ENCODE data around the gene NAMPT.
"Not testable (repeated sequence)": the region's sequence is repeated elsewhere in the genome, so short reads cannot be mapped to it uniquely, and the experiment has no call there.

Gene NAMPT

GRCh38 chr7:106305732-106306131 lies 20.9 kb upstream of the NAMPT start:
- in situ Hi-C loops (cut with HindIII; ENCODE audit: low sequenced_read_pairs) = no loop called here

DNA sequence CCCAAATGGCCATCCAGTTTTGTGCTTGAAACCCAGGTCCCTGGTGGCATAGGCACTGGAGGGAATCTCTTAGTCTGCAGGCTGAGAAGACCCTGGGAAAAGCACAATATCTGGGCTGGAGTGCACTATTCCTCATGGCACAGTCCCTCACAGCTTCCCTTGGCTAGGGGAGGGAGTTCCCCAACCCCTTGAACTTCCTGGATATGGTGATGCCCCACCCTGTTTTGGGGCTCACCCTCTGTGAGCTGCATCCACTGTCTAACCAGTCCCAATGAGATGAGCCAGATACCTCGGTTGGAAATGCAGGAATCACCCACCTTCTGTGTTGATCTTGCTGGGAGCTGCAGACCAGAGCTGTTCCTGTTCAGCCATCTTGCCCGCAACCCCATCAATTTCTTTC lies 19.8 kb upstream of the NAMPT start:
- in situ Hi-C loops (cut with HindIII; ENCODE audit: low sequenced_read_pairs) = no loop called here

DNA sequence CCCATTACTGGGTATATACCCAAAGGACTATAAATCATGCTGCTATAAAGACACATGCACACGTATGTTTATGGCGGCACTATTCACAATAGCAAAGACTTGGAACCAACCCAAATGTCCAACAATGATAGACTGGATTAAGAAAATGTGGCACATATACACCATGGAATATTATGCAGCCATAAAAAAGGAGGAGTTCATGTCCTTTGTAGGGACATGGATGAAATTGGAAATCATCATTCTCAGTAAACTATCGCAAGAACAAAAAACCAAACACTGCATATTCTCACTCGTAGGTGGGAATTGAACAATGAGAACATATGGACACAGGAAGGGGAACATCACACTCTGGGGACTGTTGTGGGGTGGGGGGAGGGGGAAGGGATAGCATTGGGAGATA lies 13.8 kb upstream of the NAMPT start:
- in situ Hi-C loops (cut with HindIII; ENCODE audit: low sequenced_read_pairs) = not testable (repeated sequence)

DNA sequence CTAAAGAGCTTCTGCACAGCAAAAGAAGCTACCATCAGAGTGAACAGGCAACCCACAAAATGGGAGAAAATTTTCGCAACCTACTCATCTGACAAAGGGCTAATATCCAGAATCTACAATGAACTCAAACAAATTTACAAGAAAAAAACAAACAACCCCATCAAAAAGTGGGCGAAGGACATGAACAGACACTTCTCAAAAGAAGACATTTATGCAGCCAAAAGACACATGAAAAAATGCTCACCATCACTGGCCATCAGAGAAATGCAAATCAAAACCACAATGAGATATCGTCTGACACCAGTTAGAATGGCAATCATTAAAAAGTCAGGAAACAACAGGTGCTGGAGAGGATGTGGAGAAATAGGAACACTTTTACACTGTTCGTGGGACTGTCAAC lies 13.4 kb upstream of the NAMPT start:
- in situ Hi-C loops (cut with HindIII; ENCODE audit: low sequenced_read_pairs) = not testable (repeated sequence)

- in situ Hi-C loops (cut with HindIII; ENCODE audit: low sequenced_read_pairs) = no loop called here
Observed at GRCh38 chr7:106294334-106294733, 9.6 kb upstream of the NAMPT start.

DNA sequence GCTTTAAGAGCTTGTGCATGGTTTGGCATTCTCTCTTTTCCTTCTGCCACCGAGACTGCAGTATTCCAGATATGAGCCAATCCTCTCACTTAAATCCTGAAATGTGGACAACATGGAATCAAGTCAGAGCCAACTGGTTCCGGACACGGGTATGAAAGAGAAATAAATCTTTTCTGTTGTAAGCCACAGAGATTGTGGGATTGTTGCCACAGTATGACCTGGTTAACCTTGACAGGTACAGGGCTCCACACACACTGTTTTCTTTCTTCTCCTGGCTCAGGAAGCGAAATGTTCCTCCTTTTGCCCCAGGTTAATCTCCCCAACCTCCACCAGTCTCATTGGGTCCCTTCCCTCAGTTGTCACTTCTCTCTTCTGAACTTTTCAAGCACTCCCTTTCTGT lies 6.5 kb upstream of the NAMPT start:
- in situ Hi-C loops (cut with HindIII; ENCODE audit: low sequenced_read_pairs) = no loop called here

GRCh38 chr7:106290319-106290718 lies 5.5 kb upstream of the NAMPT start:
- in situ Hi-C loops (cut with HindIII; ENCODE audit: low sequenced_read_pairs) = no loop called here

- in situ Hi-C loops (cut with HindIII; ENCODE audit: low sequenced_read_pairs) = no loop called here
Observed at GRCh38 chr7:106289848-106290247, 5.1 kb upstream of the NAMPT start.

DNA sequence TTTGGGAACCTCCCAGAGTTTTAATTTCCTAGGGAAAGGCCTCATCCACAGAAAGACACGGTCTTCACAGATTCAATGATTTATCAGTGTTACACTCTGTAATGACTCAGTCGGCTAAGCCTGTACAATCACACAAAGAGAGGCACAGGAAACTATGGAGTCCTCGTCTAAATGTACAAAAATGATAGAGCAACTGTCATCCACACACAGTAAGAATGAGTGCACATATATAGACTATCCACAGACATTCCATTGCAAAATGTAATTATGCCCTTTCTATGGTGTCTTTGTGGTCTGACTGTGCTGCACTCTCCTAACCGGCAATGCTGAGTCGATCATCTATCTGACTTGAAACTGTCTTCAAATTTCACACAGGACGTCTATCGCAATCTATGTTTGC lies 3.5 kb upstream of the NAMPT start:
- in situ Hi-C loops (cut with HindIII; ENCODE audit: low sequenced_read_pairs) = no loop called here

GRCh38 chr7:106287786-106288185 lies 3.0 kb upstream of the NAMPT start:
- in situ Hi-C loops (cut with HindIII; ENCODE audit: low sequenced_read_pairs) = no loop called here

- in situ Hi-C loops (cut with HindIII; ENCODE audit: low sequenced_read_pairs) = no loop called here
Observed at GRCh38 chr7:106285855-106286492, 1.2 kb upstream of the NAMPT start.

GRCh38 chr7:106285051-106285854 lies 470 bp upstream of the NAMPT start:
- in situ Hi-C loops (cut with HindIII; ENCODE audit: low sequenced_read_pairs) = no loop called here

DNA sequence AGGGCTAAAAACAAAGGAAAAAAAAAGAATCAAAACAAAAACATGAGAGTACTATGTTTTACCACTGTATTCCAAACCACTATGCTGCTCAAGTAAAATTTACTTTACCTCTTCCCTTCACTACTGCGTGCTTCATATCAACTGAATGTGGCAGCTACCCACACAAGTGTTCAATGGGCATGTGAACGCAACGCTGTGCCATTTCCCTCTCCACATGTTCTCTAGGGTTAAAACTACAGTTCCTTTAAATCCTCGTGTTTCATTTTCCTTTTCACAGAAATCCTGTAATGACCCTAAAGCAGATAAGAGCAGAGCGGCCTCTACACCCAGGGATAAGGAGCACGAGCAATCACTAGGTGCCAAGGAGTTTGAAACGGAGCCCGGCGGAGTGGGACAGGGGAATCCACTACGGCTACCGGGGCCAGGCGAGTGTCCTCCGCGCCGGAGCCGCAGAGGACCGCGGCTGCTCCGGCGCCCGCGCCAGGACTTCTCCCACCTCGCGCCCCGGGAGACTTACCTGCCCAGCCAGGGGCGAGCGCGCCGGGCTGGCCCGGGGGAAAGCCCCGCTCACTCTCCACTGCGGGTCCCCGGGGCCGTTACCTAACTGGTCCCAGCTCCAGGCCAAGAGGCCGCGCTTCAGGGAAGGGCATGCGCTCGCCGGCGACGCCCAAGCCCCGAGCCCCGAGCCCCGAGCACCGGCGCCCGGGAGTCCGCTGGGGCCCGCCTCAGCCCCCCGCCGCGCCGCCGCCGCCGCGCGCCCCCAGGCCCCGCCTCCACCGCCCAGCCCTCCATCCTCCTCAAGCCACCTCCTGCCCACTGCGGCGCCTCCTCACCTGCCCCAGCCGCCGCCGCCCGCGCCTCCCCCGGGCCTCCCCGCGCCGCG lies 711 bp downstream of the NAMPT start:
- in situ Hi-C loops (cut with HindIII; ENCODE audit: low sequenced_read_pairs) = no loop called here

- in situ Hi-C loops (cut with HindIII; ENCODE audit: low sequenced_read_pairs) = no loop called here
Observed at GRCh38 chr7:106283501-106283830, 1.3 kb downstream of the NAMPT start.

GRCh38 chr7:106282852-106283251 lies 1.9 kb downstream of the NAMPT start:
- in situ Hi-C loops (cut with HindIII; ENCODE audit: low sequenced_read_pairs) = no loop called here

DNA sequence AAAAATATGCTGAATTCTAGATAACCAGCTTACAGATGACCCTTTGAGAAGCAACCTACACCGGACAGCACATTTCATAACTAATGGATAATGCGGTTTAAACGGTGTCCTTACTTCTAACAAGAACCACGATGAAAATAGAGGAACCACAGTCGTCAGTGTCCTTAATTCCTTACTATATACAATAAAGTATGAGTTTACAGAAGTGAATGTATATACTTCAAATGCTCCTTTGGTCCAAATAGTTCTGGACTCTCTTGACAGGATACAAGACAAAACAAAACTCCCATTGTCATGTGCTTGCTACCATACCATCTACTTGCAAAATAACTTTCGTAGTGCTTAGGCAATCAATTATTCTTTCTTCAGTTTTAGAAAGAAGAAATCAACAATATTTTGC lies 2.4 kb downstream of the NAMPT start:
- in situ Hi-C loops (cut with HindIII; ENCODE audit: low sequenced_read_pairs) = no loop called here

DNA sequence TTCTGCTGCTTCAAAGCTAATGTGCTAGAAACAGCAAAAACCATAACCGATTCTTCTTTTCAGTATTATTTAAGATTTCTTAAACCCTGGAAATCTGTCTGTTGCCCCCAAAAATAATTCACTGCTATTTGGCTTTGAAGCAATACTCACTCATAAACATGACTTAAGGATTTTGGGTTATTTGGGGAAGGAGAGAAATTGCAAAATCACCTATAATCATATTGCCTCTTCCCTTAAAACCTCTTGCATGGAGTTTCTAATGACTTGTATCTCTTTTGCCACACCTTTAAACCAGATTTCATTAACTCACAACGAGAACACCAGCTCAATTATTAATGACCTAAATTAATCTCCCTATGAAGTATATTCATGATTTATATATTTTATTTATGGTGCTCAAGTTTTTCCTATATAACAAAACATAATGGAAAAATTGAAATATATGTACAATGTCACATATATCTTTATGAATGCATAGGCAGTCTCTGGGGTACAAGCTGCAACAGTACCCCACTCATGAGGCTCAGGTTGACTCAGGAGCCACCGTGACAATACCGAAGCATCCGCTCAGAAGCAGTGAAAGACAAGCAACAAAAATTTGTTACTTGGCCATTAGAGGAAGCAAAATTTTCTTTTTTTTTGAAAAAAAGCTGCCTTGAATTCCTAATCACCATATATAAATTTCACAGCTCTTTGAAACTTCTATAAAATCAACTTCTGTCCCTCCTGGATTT lies 3.0 kb downstream of the NAMPT start:
- in situ Hi-C loops (cut with HindIII; ENCODE audit: low sequenced_read_pairs) = no loop called here

DNA sequence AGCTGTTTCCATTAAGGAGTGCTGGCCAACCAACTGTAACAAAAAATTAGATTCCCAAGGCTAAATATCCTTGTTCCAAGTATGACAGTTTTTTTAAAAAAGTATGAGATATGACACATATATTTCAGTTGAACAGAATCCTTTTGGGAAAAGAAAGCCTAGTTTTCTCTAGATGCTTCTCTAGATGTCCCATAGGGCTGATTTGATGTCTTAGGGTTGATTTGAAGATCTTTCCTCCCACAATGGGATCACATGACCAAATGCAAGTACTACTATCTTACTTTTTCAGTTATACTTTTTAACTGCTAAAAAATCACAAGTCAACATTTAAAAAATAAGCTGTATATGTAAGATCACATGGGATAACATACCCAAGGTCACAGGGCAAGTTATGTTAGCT lies 3.7 kb downstream of the NAMPT start:
- in situ Hi-C loops (cut with HindIII; ENCODE audit: low sequenced_read_pairs) = no loop called here

GRCh38 chr7:106279425-106280197 lies 5.2 kb downstream of the NAMPT start:
- in situ Hi-C loops (cut with HindIII; ENCODE audit: low sequenced_read_pairs) = no loop called here

- in situ Hi-C loops (cut with HindIII; ENCODE audit: low sequenced_read_pairs) = no loop called here
Observed at GRCh38 chr7:106278695-106279094, 6.1 kb downstream of the NAMPT start.

All from DLD1 (cell line).